Measurements from ENCODE around the gene GINS2.

GRCh38 chr16:85664580-85665372, 24.0 kb downstream of the GINS2 start:
- TF ChIP-seq CBFB (CRISPR knock-in tag; IDR thresholded peaks at IDR 0.05; ENCODE audit: low read depth) (no peak), PREB (CRISPR knock-in tag; IDR thresholded peaks at IDR 0.05; ENCODE audit: borderline replicate concordance) (no peak), FOXP1 (CRISPR knock-in tag; IDR thresholded peaks at IDR 0.05; ENCODE audit: borderline replicate concordance) (no peak), SMAD3 (CRISPR knock-in tag; IDR thresholded peaks at IDR 0.05; ENCODE audit: borderline replicate concordance) (no peak), CTCF (IDR thresholded peaks at IDR 0.05) (no peak)
